Tibial nerve (tissue), 4 donors: ENCODE data around the gene MYO9B.

Experiments used
- EP300 ChIP-seq, 2 donors: sonication (generic); formaldehyde crosslinking; IDR thresholded peaks; one replicate each; pipeline ENCODE4 v1.6.1; 2017; ENCODE audit warnings: antibody characterized with exemption in 2 of 2, mild to moderate bottlenecking in 1 of 2
- POLR2A ChIP-seq, 2 donors: fragments of 450-650 bp; IDR thresholded peaks; one replicate each; pipeline ENCODE4 v1.6.1; 2017; ENCODE audit warnings: antibody characterized with exemption in 2 of 2, mild to moderate bottlenecking in 2 of 2, moderate library complexity in 2 of 2
- TF ChIP-seq, protein P1 (sequence below), 5 experiments: fragments of 200-600 bp in 3 of 5; fragments of 450-650 bp in 2 of 5; sonication (generic) in 3 of 5; IDR thresholded peaks; one replicate each; pipeline ENCODE4 v1.5.1; 2016 to 2019; ENCODE audit warnings: antibody characterized with exemption in 5 of 5, mild to moderate bottlenecking in 3 of 5, moderate library complexity in 2 of 5

GRCh38 chr19:17211547-17212446 lies 136.2 kb downstream of the MYO9B start:
- TF ChIP-seq POLR2A (IDR thresholded peaks at IDR 0.05) (no peak), EP300 (IDR thresholded peaks at IDR 0.05) (no peak)
- TF ChIP-seq, protein P1, sequence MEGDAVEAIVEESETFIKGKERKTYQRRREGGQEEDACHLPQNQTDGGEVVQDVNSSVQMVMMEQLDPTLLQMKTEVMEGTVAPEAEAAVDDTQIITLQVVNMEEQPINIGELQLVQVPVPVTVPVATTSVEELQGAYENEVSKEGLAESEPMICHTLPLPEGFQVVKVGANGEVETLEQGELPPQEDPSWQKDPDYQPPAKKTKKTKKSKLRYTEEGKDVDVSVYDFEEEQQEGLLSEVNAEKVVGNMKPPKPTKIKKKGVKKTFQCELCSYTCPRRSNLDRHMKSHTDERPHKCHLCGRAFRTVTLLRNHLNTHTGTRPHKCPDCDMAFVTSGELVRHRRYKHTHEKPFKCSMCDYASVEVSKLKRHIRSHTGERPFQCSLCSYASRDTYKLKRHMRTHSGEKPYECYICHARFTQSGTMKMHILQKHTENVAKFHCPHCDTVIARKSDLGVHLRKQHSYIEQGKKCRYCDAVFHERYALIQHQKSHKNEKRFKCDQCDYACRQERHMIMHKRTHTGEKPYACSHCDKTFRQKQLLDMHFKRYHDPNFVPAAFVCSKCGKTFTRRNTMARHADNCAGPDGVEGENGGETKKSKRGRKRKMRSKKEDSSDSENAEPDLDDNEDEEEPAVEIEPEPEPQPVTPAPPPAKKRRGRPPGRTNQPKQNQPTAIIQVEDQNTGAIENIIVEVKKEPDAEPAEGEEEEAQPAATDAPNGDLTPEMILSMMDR (IDR thresholded peaks at IDR 0.05), result no peak
